Duodenal mucosa (tissue), 2 donors: ENCODE measurements around the gene SDR9C7.
"Not testable (repeated sequence)": the region's sequence is repeated elsewhere in the genome, so short reads cannot be mapped to it uniquely, and the experiment has no call there.

Experiments
- H3K27ac ChIP-seq: one replicate; pipeline ENCODE4 v1.7.0; 2013; ENCODE audit warnings: low read depth, low read length
- H3K27me3 ChIP-seq, 2 donors: one replicate each; pipeline ENCODE4 v1.7.0; 2013; ENCODE audit warnings: low read length in 2 of 2, control low read depth in 1 of 2; ENCODE audit not compliant: insufficient read depth in 2 of 2, control insufficient read depth in 1 of 2
- H3K36me3 ChIP-seq, 2 donors: one replicate each; pipeline ENCODE4 v1.7.0; 2013; ENCODE audit warnings: low read length in 2 of 2, control low read depth in 1 of 2; ENCODE audit not compliant: insufficient read depth in 2 of 2, control insufficient read depth in 1 of 2
- H3K4me1 ChIP-seq, 2 donors: one replicate each; pipeline ENCODE4 v1.7.0; 2013; ENCODE audit warnings: low read length in 2 of 2, control low read depth in 1 of 2; ENCODE audit not compliant: insufficient read depth in 2 of 2, control insufficient read depth in 1 of 2
- H3K4me3 ChIP-seq, 2 donors: one replicate each; pipeline ENCODE4 v1.7.0; 2013; ENCODE audit warnings: low read length in 2 of 2, low read depth in 1 of 2
- H3K9ac ChIP-seq, 2 donors: one replicate each; pipeline ENCODE4 v1.7.0; 2013; ENCODE audit warnings: low read length in 2 of 2, low read depth in 1 of 2
- H3K9me3 ChIP-seq, 2 donors: one replicate each; pipeline ENCODE4 v1.7.0; 2013; ENCODE audit warnings: low read length in 2 of 2, control low read depth in 1 of 2; ENCODE audit not compliant: control insufficient read depth in 1 of 2

The SDR9C7 gene

GRCh38 chr12:56916996-56917333, 17.2 kb downstream of the SDR9C7 start:
- H3K27ac ChIP-seq = no peak overlapping the region
- no peak overlapping the region for H3K4me3 ChIP-seq
- H3K9ac ChIP-seq = no peak overlapping the region
- H3K4me1 ChIP-seq = no peaks in the 10 kb centered on the region
- H3K9me3 ChIP-seq = no peaks in the 10 kb centered on the region
- no peaks in the 10 kb centered on the region for H3K27me3 ChIP-seq
- H3K36me3 ChIP-seq = no peaks in the 10 kb centered on the region

- Histone ChIP-seq H3K27me3 (no peaks in the 10 kb centered on the region), H3K27ac (no peak overlapping the region), H3K36me3 (no peaks in the 10 kb centered on the region), H3K9me3 (no peaks in the 10 kb centered on the region), H3K9ac (no peak overlapping the region), H3K4me1 (no peaks in the 10 kb centered on the region), H3K4me3 (no peak overlapping the region)
Measured at GRCh38 chr12:56916296-56916995, 17.8 kb downstream of the SDR9C7 start.

GRCh38 chr12:56914724-56915123, 19.5 kb downstream of the SDR9C7 start:
- H3K4me3 ChIP-seq = no peak overlapping the region
- peaks cover 0 to 2% of the 10 kb centered on the region in 2 donors for H3K9me3 ChIP-seq
- no peaks in the 10 kb centered on the region for H3K4me1 ChIP-seq
- H3K36me3 ChIP-seq = no peaks in the 10 kb centered on the region
- H3K27ac ChIP-seq = no peak overlapping the region
- H3K27me3 ChIP-seq = no peaks in the 10 kb centered on the region
- no peak overlapping the region for H3K9ac ChIP-seq

- Histone ChIP-seq H3K4me3 (no peak overlapping the region), H3K27ac (no peak overlapping the region), H3K4me1 (no peaks in the 10 kb centered on the region), H3K9me3 (peaks cover 0 to 5% of the 10 kb centered on the region in 2 donors), H3K36me3 (no peaks in the 10 kb centered on the region), H3K27me3 (no peaks in the 10 kb centered on the region), H3K9ac (no peak overlapping the region)
Measured at GRCh38 chr12:56914256-56914655, 20.0 kb downstream of the SDR9C7 start.

GRCh38 chr12:56909403-56909802, 24.8 kb downstream of the SDR9C7 start:
- H3K27me3 ChIP-seq, H3K36me3 ChIP-seq, H3K9ac ChIP-seq, H3K4me1 ChIP-seq, H3K4me3 ChIP-seq, H3K27ac ChIP-seq: not testable (repeated sequence)
- peaks cover 0 to 10% of the 10 kb centered on the region in 2 donors for H3K9me3 ChIP-seq

GRCh38 chr12:56908136-56908535, 26.1 kb downstream of the SDR9C7 start:
- H3K36me3 ChIP-seq = no peaks in the 10 kb centered on the region
- no peak overlapping the region for H3K4me3 ChIP-seq
- H3K4me1 ChIP-seq = no peaks in the 10 kb centered on the region
- H3K27me3 ChIP-seq = peaks cover 0 to 2% of the 10 kb centered on the region in 2 donors
- H3K9me3 ChIP-seq = peaks cover 0 to 10% of the 10 kb centered on the region in 2 donors
- no peak overlapping the region for H3K9ac ChIP-seq
- H3K27ac ChIP-seq = no peak overlapping the region

GRCh38 chr12:56905852-56906251, 28.4 kb downstream of the SDR9C7 start:
- Histone ChIP-seq H3K9ac (no peak overlapping the region), H3K27ac (no peak overlapping the region), H3K4me3 (no peak overlapping the region), H3K36me3 (no peaks in the 10 kb centered on the region), H3K4me1 (no peaks in the 10 kb centered on the region), H3K27me3 (peaks cover 0 to 2% of the 10 kb centered on the region in 2 donors), H3K9me3 (peaks cover 20 to 22% of the 10 kb centered on the region in 2 donors)

GRCh38 chr12:56903374-56903773, 30.8 kb downstream of the SDR9C7 start:
- Histone ChIP-seq H3K4me3 (no peak overlapping the region), H3K4me1 (no peaks in the 10 kb centered on the region), H3K9ac (no peak overlapping the region), H3K36me3 (no peaks in the 10 kb centered on the region), H3K9me3 (peaks cover 24 to 28% of the 10 kb centered on the region in 2 donors), H3K27ac (no peak overlapping the region), H3K27me3 (peaks cover 0 to 2% of the 10 kb centered on the region in 2 donors)

GRCh38 chr12:56901313-56901712, 32.9 kb downstream of the SDR9C7 start:
- not testable (repeated sequence) for H3K36me3 ChIP-seq, H3K9ac ChIP-seq, H3K4me1 ChIP-seq, H3K27ac ChIP-seq, H3K4me3 ChIP-seq, H3K27me3 ChIP-seq
- H3K9me3 ChIP-seq = peaks cover 24 to 28% of the 10 kb centered on the region in 2 donors

GRCh38 chr12:56900583-56900982, 33.6 kb downstream of the SDR9C7 start:
- Histone ChIP-seq H3K4me1 (no peaks in the 10 kb centered on the region), H3K27me3 (peaks cover 0 to 5% of the 10 kb centered on the region in 2 donors), H3K27ac (no peak overlapping the region), H3K4me3 (no peak overlapping the region), H3K9me3 (peaks cover 24 to 28% of the 10 kb centered on the region in 2 donors), H3K36me3 (no peaks in the 10 kb centered on the region), H3K9ac (no peak overlapping the region)
